ENCODE results near the gene SRM.

DNA sequence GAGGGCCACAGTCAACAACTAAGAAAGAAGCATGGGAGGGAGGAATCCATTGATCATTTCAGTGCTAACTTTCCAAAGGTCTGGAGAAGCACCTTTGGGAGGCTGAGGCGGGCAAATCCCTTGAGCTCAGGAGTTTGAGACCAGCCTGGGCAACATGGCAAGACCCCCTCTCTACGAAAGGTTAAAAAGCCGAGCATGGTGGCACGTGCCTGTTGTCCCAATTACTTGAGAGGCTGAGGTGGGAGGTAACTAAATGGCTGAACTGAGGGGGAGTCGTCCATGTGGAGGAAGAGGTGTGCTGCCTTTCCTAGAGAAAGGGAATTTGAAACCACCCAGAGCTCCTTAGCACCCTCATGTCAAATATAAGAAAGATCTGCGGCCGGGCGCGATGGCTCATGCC is 29.0 kb downstream of the SRM start:
- TF ChIP-seq EZH2 (IDR thresholded peaks at IDR 0.05; ENCODE audit: insufficient read depth, poor library complexity, severe bottlenecking) (no peak), EZH2phosphoT487 (IDR thresholded peaks at IDR 0.05; ENCODE audit: insufficient read depth, low read depth) (no peak)

Measured in GM23248 (cell line).